Kidney tubule cell (primary cell): ENCODE measurements around the gene KRT16.
"Not testable (repeated sequence)": the region's sequence is repeated elsewhere in the genome, so short reads cannot be mapped to it uniquely, and the experiment has no call there.

ENCODE experiments used
- DNase-seq: peaks from one replicate; pipeline ENCODE4 v3.0.0-alpha.2; 2018; ENCODE audit warnings: low spot score

Gene KRT16

GRCh38 chr17:41647940-41648410 is 35.4 kb upstream of the KRT16 start:
- peak; percentile 80 for DNase-seq

GRCh38 chr17:41647038-41647813 is 34.7 kb upstream of the KRT16 start:
- DNase-seq = no peak

GRCh38 chr17:41642252-41643156 is 29.9 kb upstream of the KRT16 start:
- DNase-seq = peak; percentile 31

- not testable (repeated sequence) for DNase-seq
Observed at GRCh38 chr17:41640596-41640995, 28.0 kb upstream of the KRT16 start.

- no peak for DNase-seq
Observed at GRCh38 chr17:41639492-41640473, 27.2 kb upstream of the KRT16 start.

- DNase-seq = no peak
Observed at GRCh38 chr17:41638941-41639340, 26.4 kb upstream of the KRT16 start.

GRCh38 chr17:41638194-41638593 is 25.6 kb upstream of the KRT16 start:
- no peak for DNase-seq

GRCh38 chr17:41636652-41637051 is 24.1 kb upstream of the KRT16 start:
- DNase-seq = no peak

- DNase-seq = no peak
Observed at GRCh38 chr17:41635121-41636097, 22.8 kb upstream of the KRT16 start.

- DNase-seq = no peak
Observed at GRCh38 chr17:41634639-41635038, 22.1 kb upstream of the KRT16 start.

- DNase-seq = no peak
Observed at GRCh38 chr17:41633556-41634199, 21.1 kb upstream of the KRT16 start.

GRCh38 chr17:41632482-41633105 is 20.0 kb upstream of the KRT16 start:
- no peak for DNase-seq

GRCh38 chr17:41631898-41632285 is 19.3 kb upstream of the KRT16 start:
- DNase-seq = no peak

- DNase-seq = no peak
Observed at GRCh38 chr17:41631025-41631897, 18.7 kb upstream of the KRT16 start.

GRCh38 chr17:41629826-41630670 is 17.5 kb upstream of the KRT16 start:
- no peak for DNase-seq

- DNase-seq = no peak
Observed at GRCh38 chr17:41629316-41629715, 16.7 kb upstream of the KRT16 start.

- not testable (repeated sequence) for DNase-seq
Observed at GRCh38 chr17:41628621-41629255, 16.2 kb upstream of the KRT16 start.
